GM12878 (cell line): Measurements from ENCODE around the gene NDUFA12. TPM values are rescaled to one million over a fixed set of nuclear protein-coding genes. Genes with fewer than 3 reads are reported as not detected.

Experiments used
- ATAC-seq: fragments of 200-7000 bp; cut with Tn5 transposase; 3 replicates; pipeline ENCODE4 v1.9.1; 2020; ENCODE audit warnings: mild to moderate bottlenecking, moderate library complexity
- BruUV-seq: library from RNA; stranded (reverse); fragments of 400-500 nt; replicated peaks from 2 replicates; lab custom pipeline; 2021; lab: Mats Ljungman, UMichigan
- CTCF ChIA-PET: fragments of 300-600 bp; sonication (Branson Sonifier 250); formaldehyde crosslinking; extraction: SDS; loops from one replicate; lab custom pipeline; 2021; ENCODE audit warnings: inconsistent platforms; lab: Yijun Ruan, JAX
- POLR2A ChIA-PET: fragments of 350-600 bp; formaldehyde crosslinking; extraction: SDS; loops from one replicate; lab custom pipeline; 2021; ENCODE audit warnings: inconsistent platforms; lab: Charles Lee
- RAD21 ChIA-PET: fragments of 300-600 bp; sonication (Branson Sonifier 250); formaldehyde crosslinking; loops from one replicate; lab custom pipeline; 2023; ENCODE audit warnings: antibody characterized with exemption; ENCODE audit not compliant: unreplicated experiment; lab: Charles Lee
- SMC1A ChIA-PET: fragments of 300-600 bp; sonication (Branson Sonifier 250); formaldehyde crosslinking; loops from one replicate; lab custom pipeline; 2023; ENCODE audit not compliant: unreplicated experiment, uncharacterized antibody; lab: Charles Lee
- DNase-seq: peaks from one replicate; pipeline ENCODE4 v3.0.0-alpha.2; 2011; ENCODE audit warnings: low read depth, low spot score
- FAIRE-seq: peaks from 3 replicates; lab custom pipeline; 2011; peaks lifted over from hg19 to GRCh38; lab: Jason Lieb, UNC
- H2AFZ ChIP-seq: 2 replicates; pipeline ENCODE4 v1.6.0; 2011; ENCODE audit warnings: low read depth, low read length, control low read depth; ENCODE audit not compliant: control insufficient read depth
- H3K27ac ChIP-seq: 2 replicates; pipeline ENCODE4 v1.5.1; 2011; ENCODE audit warnings: control low read depth; ENCODE audit not compliant: control insufficient read depth, insufficient read depth
- H3K27me3 ChIP-seq, 2 experiments: replicated peaks in 1 of 2; 2 replicates each; pipeline versions ENCODE4 v1.6.0 to v1.6.1; 2011; ENCODE audit warnings: low read length in 1 of 2; ENCODE audit not compliant: control insufficient read depth in 2 of 2, insufficient read depth in 2 of 2
- H3K36me3 ChIP-seq, 2 experiments: 2 replicates each; pipeline ENCODE4 v1.5.1; 2011; ENCODE audit warnings: low read length in 1 of 2; ENCODE audit not compliant: control insufficient read depth in 2 of 2, insufficient read depth in 2 of 2
- H3K4me1 ChIP-seq: 2 replicates; pipeline ENCODE4 v1.6.1; 2011; ENCODE audit warnings: mild to moderate bottlenecking, low read length, moderate library complexity, mixed read lengths; ENCODE audit not compliant: control insufficient read depth, insufficient read depth
- H3K4me2 ChIP-seq: 2 replicates; pipeline ENCODE4 v1.6.0; 2011; ENCODE audit warnings: control low read depth; ENCODE audit not compliant: control insufficient read depth, insufficient read depth
- H3K4me3 ChIP-seq: fragments of 200-600 bp; sonication (generic); 2 replicates; pipeline ENCODE4 v1.5.1; 2016
- H3K79me2 ChIP-seq: 2 replicates; pipeline ENCODE4 v1.6.0; 2011; ENCODE audit warnings: low read length; ENCODE audit not compliant: control insufficient read depth, insufficient read depth
- H3K9ac ChIP-seq: 2 replicates; pipeline ENCODE4 v1.8.0; 2011; ENCODE audit warnings: low read length, control low read depth, mixed read lengths; ENCODE audit not compliant: control insufficient read depth, insufficient read depth
- H3K9me3 ChIP-seq: replicated peaks from 3 replicates; pipeline ENCODE4 v1.5.1; 2011; ENCODE audit warnings: mild to moderate bottlenecking, low read length; ENCODE audit not compliant: control insufficient read depth, insufficient read depth
- H4K20me1 ChIP-seq: 2 replicates; pipeline ENCODE4 v1.6.0; 2011; ENCODE audit not compliant: control insufficient read depth, insufficient read depth
- ASH2L ChIP-seq: fragments of 300-600, 200-600 bp; sonication (generic); IDR thresholded peaks from 2 replicates; pipeline ENCODE4 v1.6.1; 2017; ENCODE audit warnings: low read depth, mild to moderate bottlenecking, borderline replicate concordance
- BCL11A ChIP-seq: IDR thresholded peaks from 2 replicates; pipeline ENCODE4 v1.6.1; 2011; ENCODE audit warnings: low read depth, low read length
- DPF2 ChIP-seq: fragments of 450-650 bp; IDR thresholded peaks from 2 replicates; pipeline ENCODE4 v1.6.1; 2017; ENCODE audit warnings: mild to moderate bottlenecking
- HCFC1 ChIP-seq: fragments of 150-350 bp; IDR thresholded peaks from 2 replicates; pipeline ENCODE4 v1.6.1; 2014; ENCODE audit warnings: low read length
- IKZF1 ChIP-seq: fragments of 450-650 bp; conservative IDR thresholded peaks from 2 replicates; pipeline ENCODE4 v1.6.1; 2017; ENCODE audit warnings: antibody characterized with exemption, mild to moderate bottlenecking
- MYC ChIP-seq: IDR thresholded peaks from 2 replicates; pipeline ENCODE4 v1.6.1; 2011; ENCODE audit warnings: mild to moderate bottlenecking, low read length, moderate library complexity, inconsistent platforms; ENCODE audit not compliant: insufficient read depth, insufficient replicate concordance, insufficient read length, severe bottlenecking
- ZBED1 ChIP-seq: IDR thresholded peaks from 2 replicates; pipeline ENCODE4 v1.6.1; 2016; ENCODE audit warnings: borderline replicate concordance
- WGBS: methylation state at CpG from one replicate; pipeline ENCODE4 v1.1.6; 2016; ENCODE audit warnings: low lambda C conversion rate; ENCODE audit not compliant: insufficient replicate concordance, insufficient coverage; ENCODE audit errors: missing lambda C conversion rate; 5-methylcytosine and 5-hydroxymethylcytosine counted together
- in situ Hi-C: fragments of 300-500 bp; cut with MboI; formaldehyde crosslinking; loops from 9 replicates; pipeline ENCODE4 v1.14.3; 2018; ENCODE audit warnings: mixed read lengths
- intact Hi-C: fragments of 100-400 bp; cut with micrococcal nuclease; formaldehyde crosslinking; loops from one replicate; pipeline ENCODE4 v1.14.2; 2022; ENCODE audit not compliant: unreplicated experiment
- polyA plus RNA-seq, 11 experiments: library from polyadenylated mRNA; depleted of rRNA in 4 of 11; unstranded in 6 of 11; stranded (reverse) in 5 of 11; fragments of >200 nt; fragmentation: Nextera tagmentation in 4 of 11; fragmentation: Illumina TruSeq in 1 of 11; extraction: Ambion mirVana in 4 of 11; extraction: Trizol in 1 of 11; gene quantifications; 1 replicate in 1 of 11; 2 replicates in 10 of 11; pipeline versions ENCODE4 v1.2.1 to v1.2.3, GENCODE V29; 2011 to 2016; ENCODE audit warnings: inconsistent platforms in 2 of 11, missing spikeins in 2 of 11, low read depth in 1 of 11
- total RNA-seq, 4 experiments: library from RNA; depleted of rRNA in 3 of 4; stranded (reverse); fragments of >200 nt in 3 of 4; fragmentation: Illumina TruSeq in 1 of 4; extraction: Trizol in 1 of 4; gene quantifications; 2 replicates each; pipeline versions ENCODE4 v1.2.1 to v1.2.3, GENCODE V29; 2013 to 2021
- TF ChIP-seq, protein P1 (sequence below): fragments of 450-650 bp; IDR thresholded peaks from 2 replicates; pipeline ENCODE4 v1.6.1; 2017; ENCODE audit warnings: borderline replicate concordance

The NDUFA12 gene
- total and polyA plus RNA-seq, 10 of the 15 experiments (the other 5 are each of a cell fraction or from before 2014, with no cell fraction given) = 141 to 1,021 (median 295) TPM

DNA sequence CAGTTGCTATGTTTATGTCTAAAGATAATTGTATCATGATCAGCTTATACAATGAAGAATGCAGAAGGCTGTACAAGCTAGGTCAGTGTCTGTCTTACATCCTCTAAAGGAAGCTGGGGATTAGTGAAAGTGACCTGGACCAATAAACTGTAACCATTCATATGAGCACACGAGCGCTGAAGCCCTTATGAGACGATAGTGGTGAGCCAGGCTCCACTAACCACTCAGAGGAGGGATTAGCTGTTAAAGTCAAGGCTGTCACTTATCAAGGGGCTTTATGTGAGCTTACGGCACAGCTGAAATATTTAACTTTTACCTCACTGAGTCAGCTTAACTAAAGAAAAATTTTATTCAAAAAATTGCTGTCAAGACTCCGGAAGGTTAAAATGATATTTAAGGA, 30.3 kb downstream of the NDUFA12 start:
- Histone ChIP-seq H3K27ac (no peak overlapping the region), H3K4me2 (no peak overlapping the region), H3K4me1 (peaks cover 4% of the 10 kb centered on the region; the same call in 1 of the 2 replicates), H2AFZ (no peak overlapping the region), H3K79me2 (no peaks in the 10 kb centered on the region), H3K9ac (no peak overlapping the region), H3K36me3 (peaks cover 3 to 5% of the 10 kb centered on the region in 2 experiments), H3K4me3 (no peak overlapping the region), H4K20me1 (no peaks in the 10 kb centered on the region), H3K27me3 (no peaks in the 10 kb centered on the region), H3K9me3 (no peaks in the 10 kb centered on the region)
- ChIA-PET RAD21 (interaction anchor here (0.6 kb wide), 1 partner anchor 467 kb away, joined by 3 read pairs; no protein-coding TSS in a partner anchor), SMC1A (interaction anchor here (0.6 to 1.4 kb wide), 9 partner anchors 8 to 426 kb away, joined by 3 to 6 read pairs (median 3); no protein-coding TSS in a partner anchor), CTCF (interaction anchor here (0.6 to 1.2 kb wide), 5 partner anchors 9 to 45 kb away, joined by 3 to 5 read pairs (median 3); no protein-coding TSS in a partner anchor), POLR2A (no interaction called here)
- no peak for ATAC-seq
- TF ChIP-seq BCL11A (no peak), HCFC1 (no peak), MYC (no peak), ASH2L (no peak), IKZF1 (no peak), ZBED1 (no peak), DPF2 (no peak)
- TF ChIP-seq, protein P1, sequence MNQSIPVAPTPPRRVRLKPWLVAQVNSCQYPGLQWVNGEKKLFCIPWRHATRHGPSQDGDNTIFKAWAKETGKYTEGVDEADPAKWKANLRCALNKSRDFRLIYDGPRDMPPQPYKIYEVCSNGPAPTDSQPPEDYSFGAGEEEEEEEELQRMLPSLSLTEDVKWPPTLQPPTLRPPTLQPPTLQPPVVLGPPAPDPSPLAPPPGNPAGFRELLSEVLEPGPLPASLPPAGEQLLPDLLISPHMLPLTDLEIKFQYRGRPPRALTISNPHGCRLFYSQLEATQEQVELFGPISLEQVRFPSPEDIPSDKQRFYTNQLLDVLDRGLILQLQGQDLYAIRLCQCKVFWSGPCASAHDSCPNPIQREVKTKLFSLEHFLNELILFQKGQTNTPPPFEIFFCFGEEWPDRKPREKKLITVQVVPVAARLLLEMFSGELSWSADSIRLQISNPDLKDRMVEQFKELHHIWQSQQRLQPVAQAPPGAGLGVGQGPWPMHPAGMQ = no peak
- BruUV-seq = no TSS peak
- FAIRE-seq = no peak
- WGBS = 89% methylated on average over 5 of the region's 5 CpGs
- in situ Hi-C loops = no loop called here
- intact Hi-C loops = no loop called here
- DNase-seq = no peak
